Measurements from ENCODE around the gene SLK. TPM values are rescaled to one million over a fixed set of nuclear protein-coding genes. Genes with fewer than 3 reads are reported as not detected.

The SLK gene
- total RNA-seq, 2 experiments from 2014 or later = 17.8 to 19.2 TPM

DNA sequence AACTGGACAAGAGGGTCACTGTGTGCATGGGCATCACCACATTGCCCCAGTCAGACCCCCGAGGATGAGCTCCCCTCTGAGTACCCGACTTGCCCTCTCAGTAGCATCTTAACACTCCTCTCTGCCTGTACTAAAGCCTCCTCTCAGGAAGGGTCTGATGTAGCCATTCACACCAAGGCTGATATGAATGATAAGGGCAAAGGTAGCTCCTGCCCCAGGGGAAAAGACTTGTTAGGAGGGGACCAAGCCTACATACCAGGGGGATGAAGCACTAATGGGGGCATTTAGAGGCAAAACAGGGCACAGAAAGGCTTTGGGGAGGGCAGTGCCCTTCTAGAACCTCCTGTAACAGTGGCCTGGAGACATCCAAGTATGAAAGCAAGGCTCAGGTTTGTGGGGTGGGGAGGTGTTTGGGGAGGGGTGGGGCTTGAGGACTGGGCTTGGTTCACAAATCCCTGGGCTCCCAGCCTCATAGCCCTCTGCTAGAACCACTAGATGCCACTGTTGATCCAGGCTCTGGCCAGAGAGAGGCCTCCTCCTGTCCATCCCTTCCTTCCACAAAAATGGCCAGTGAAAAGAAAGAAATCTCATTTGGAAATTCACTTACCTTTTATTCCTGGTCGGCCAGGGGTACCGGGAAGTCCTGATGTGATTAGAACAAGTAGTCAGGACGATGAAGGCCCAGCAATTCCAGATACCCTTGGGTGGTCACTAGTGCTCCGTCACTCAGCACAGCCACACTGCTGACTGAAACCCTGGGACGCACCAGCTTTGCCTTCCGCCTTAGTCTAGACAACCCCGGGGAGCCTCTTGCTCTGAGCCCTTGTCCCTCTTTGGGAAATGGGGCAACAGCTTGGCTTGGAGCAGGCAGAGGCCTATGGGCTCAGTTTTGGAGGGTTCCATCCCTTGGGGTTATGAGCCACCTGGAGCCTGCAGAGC, 78.5 kb downstream of the SLK start:
- H3K4me3 Mint-ChIP-seq = no peak overlapping the region
- ChIA-PET POLR2A (interaction anchor here (1.1 kb wide), 1 partner anchor 77 kb away, joined by 3 read pairs; the partner anchor contains the start of gene SFR1), CTCF (interaction anchor here (1.1 to 1.5 kb wide), 2 partner anchors 79 to 228 kb away, joined by 3 read pairs; no protein-coding TSS in a partner anchor)
- no peaks in the 10 kb centered on the region for H3K4me1 Mint-ChIP-seq (ENCODE audit: low read depth)
- DNase-seq (peak; percentile 29), ATAC-seq (peak; percentile 49)
- TF ChIP-seq, protein P1, sequence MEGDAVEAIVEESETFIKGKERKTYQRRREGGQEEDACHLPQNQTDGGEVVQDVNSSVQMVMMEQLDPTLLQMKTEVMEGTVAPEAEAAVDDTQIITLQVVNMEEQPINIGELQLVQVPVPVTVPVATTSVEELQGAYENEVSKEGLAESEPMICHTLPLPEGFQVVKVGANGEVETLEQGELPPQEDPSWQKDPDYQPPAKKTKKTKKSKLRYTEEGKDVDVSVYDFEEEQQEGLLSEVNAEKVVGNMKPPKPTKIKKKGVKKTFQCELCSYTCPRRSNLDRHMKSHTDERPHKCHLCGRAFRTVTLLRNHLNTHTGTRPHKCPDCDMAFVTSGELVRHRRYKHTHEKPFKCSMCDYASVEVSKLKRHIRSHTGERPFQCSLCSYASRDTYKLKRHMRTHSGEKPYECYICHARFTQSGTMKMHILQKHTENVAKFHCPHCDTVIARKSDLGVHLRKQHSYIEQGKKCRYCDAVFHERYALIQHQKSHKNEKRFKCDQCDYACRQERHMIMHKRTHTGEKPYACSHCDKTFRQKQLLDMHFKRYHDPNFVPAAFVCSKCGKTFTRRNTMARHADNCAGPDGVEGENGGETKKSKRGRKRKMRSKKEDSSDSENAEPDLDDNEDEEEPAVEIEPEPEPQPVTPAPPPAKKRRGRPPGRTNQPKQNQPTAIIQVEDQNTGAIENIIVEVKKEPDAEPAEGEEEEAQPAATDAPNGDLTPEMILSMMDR (IDR thresholded peaks at IDR 0.05) = no peak
- no peak overlapping the region for H3K27ac Mint-ChIP-seq
- no peaks in the 10 kb centered on the region for H3K27me3 Mint-ChIP-seq
- H3K9me3 Mint-ChIP-seq = no peaks in the 10 kb centered on the region
- H3K36me3 Mint-ChIP-seq (ENCODE audit: low read depth) = no peaks in the 10 kb centered on the region
- intact Hi-C loops (cut with micrococcal nuclease) = no loop called here

DNA sequence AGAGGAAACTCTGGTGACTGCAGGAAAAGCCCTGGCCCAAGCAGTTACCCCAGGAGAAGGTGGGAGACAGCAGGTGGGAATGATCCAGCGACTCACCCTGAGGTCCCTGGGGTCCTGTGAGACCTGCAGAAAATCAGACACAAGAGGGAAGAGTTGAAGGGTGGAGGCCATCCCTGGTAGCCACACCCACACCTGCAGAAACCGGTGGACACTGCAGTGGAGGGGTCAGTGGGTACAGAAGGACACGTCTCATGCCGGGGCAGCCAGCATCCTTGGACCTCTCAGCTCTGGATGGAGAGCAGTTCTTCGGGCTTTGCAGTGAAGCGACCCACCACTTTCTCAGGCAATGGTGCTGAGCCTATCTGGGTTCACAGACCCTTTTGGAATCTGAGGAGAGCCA, 79.7 kb downstream of the SLK start:
- Mint-ChIP-seq H3K36me3 (ENCODE audit: low read depth) (no peaks in the 10 kb centered on the region), H3K27ac (no peak overlapping the region), H3K4me3 (no peak overlapping the region), H3K4me1 (ENCODE audit: low read depth) (no peaks in the 10 kb centered on the region), H3K27me3 (no peaks in the 10 kb centered on the region), H3K9me3 (no peaks in the 10 kb centered on the region)
- POLR2A ChIA-PET = no interaction called here
- ATAC-seq (no peak), DNase-seq (no peak)
- intact Hi-C loops (cut with micrococcal nuclease) = no loop called here
- CTCF ChIA-PET = no interaction called here
- TF ChIP-seq, protein P1 (IDR thresholded peaks at IDR 0.05) = no peak

DNA sequence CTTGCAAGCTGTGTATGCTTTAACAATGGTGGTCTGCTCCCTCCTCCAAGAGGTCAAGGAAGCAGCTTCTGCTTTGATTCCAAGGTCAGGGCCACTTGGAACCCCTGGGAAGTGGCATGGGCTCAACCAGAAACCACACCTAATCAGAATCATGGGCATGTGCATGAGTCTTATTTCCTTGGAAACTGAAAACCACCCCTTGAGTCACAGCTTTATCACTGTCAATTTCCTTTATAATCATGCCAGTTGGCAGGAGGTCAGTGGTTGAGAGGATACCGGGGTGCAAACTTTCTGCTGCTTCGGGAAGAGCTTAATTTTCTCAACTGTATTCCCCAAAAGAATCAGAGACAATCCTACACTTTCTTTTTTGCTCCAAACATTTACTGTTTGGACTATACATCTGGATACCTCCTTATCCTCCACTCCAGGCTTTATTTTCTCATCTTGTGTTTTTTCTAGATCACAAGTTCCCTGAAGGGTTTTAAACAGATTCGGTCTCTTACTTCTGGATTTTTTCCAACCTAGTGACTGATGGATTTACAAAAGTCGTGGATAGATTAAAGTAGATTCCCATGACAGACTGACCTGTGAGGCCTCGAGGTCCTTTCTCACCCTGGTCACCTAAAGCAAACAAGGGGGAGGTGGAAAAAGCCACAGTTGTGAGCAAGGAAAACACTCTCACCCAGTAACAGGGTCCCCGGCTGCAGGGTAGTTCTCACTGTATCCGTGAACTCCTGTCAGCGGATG, 82.7 kb downstream of the SLK start:
- DNase-seq (no peak), ATAC-seq (no peak)
- TF ChIP-seq, protein P1 (IDR thresholded peaks at IDR 0.05) = no peak
- ChIA-PET CTCF (no interaction called here), POLR2A (interaction anchor here (1.1 kb wide), 1 partner anchor 11 kb away, joined by 3 read pairs; no protein-coding TSS in a partner anchor)
- Mint-ChIP-seq H3K4me1 (ENCODE audit: low read depth) (no peaks in the 10 kb centered on the region), H3K27ac (no peak overlapping the region), H3K4me3 (no peak overlapping the region), H3K36me3 (ENCODE audit: low read depth) (no peaks in the 10 kb centered on the region), H3K27me3 (no peaks in the 10 kb centered on the region), H3K9me3 (no peaks in the 10 kb centered on the region)
- intact Hi-C loops (cut with micrococcal nuclease) = no loop called here

DNA sequence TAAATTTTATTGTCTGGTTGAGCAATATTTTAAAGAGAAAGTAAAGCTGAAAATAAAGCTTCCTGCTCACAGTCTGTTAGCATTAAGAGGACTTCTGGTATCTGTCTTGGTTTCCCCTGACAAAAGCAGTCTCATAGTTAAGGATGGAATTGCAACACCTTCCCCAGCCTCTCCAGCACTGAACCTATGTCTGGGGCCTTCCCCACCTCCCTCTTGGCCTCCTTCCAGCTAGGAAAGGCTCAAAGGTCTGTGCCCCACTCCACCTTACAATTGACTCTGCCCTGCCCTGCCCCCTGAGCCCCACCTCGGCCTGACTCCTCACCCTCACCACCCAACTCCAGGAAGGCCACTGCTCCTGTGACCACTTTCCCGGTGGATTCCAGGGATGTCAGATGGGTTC, 85.5 kb downstream of the SLK start:
- no peaks in the 10 kb centered on the region for H3K4me1 Mint-ChIP-seq (ENCODE audit: low read depth)
- no peaks in the 10 kb centered on the region for H3K9me3 Mint-ChIP-seq
- ChIA-PET POLR2A (interaction anchor here (0.7 kb wide), 1 partner anchor 54 kb away, joined by 4 read pairs; no protein-coding TSS in a partner anchor), CTCF (no interaction called here)
- ATAC-seq = no peak
- TF ChIP-seq, protein P1 (IDR thresholded peaks at IDR 0.05) = no peak
- no peaks in the 10 kb centered on the region for H3K27me3 Mint-ChIP-seq
- intact Hi-C loops (cut with micrococcal nuclease) = no loop called here
- H3K36me3 Mint-ChIP-seq (ENCODE audit: low read depth) = no peaks in the 10 kb centered on the region
- DNase-seq = no peak
- H3K27ac Mint-ChIP-seq = no peak overlapping the region
- no peak overlapping the region for H3K4me3 Mint-ChIP-seq

All from activated CD8-positive, alpha-beta T cell treated with anti-CD3 and anti-CD28 coated beads for 36 hours (primary cell).